GM12892 (cell line): ENCODE measurements around the gene TBCD.

Experiments
- POLR2A ChIP-seq: IDR thresholded peaks from 2 replicates; pipeline ENCODE4 v1.6.1; 2011; ENCODE audit warnings: low read depth, low read length, control low read depth
- POLR2AphosphoS5 ChIP-seq: IDR thresholded peaks from 2 replicates; pipeline ENCODE4 v1.6.1; 2011; ENCODE audit warnings: low read depth, low read length, control low read depth

DNA sequence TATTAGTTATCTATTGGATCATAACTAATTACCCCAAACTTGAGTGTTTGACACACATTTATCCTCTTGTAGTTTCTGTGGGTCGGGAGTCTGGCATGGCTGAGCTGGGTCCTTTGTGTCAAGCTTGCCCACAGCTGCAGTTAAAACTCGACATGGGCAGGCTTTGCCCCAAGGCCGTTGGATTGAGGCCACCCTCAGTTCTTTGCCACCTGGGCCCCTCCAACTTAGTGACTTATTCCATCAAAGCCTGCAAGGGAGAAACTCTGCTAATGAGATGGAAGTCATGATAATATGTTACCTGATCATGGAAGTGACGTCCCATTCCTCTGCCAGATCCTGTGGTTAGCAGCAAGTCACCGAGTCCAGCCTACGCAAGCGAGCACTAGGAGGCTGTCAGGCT, 17.2 kb downstream of the TBCD start:
- TF ChIP-seq POLR2AphosphoS5 (no peak), POLR2A (no peak)
